CD4-positive, alpha-beta memory T cell (primary cell): ENCODE measurements around the gene WDPCP. TPM values are rescaled to one million over a fixed set of nuclear protein-coding genes. Genes with fewer than 3 reads are reported as not detected.

ENCODE experiments used
- CTCF ChIA-PET: fragments of 350-600 bp; sonication (Branson Sonifier 250); formaldehyde crosslinking; loops from one replicate; lab custom pipeline; 2021; ENCODE audit warnings: inconsistent platforms; ENCODE audit not compliant: partially characterized antibody; lab: Charles Lee
- POLR2A ChIA-PET: fragments of 350-600 bp; sonication (Branson Sonifier 250); formaldehyde crosslinking; loops from one replicate; lab custom pipeline; 2021; ENCODE audit not compliant: partially characterized antibody; lab: Charles Lee
- DNase-seq, 5 donors: peaks; one replicate each; pipeline versions ENCODE4 v3.0.0 to v3.0.0-alpha.2; 2020 to 2022; ENCODE audit warnings: mixed read lengths in 1 of 5
- H3K27ac ChIP-seq: one replicate; pipeline ENCODE4 v1.7.0; 2013; ENCODE audit warnings: low read depth, low read length
- H3K27me3 ChIP-seq: 2 replicates; pipeline ENCODE4 v1.7.0; 2013; ENCODE audit warnings: mild to moderate bottlenecking, low read length, moderate library complexity; ENCODE audit not compliant: insufficient read depth
- H3K36me3 ChIP-seq: 2 replicates; pipeline ENCODE4 v1.7.0; 2013; ENCODE audit warnings: mild to moderate bottlenecking, low read length, moderate library complexity; ENCODE audit not compliant: insufficient read depth
- H3K4me1 ChIP-seq: 2 replicates; pipeline ENCODE4 v1.7.0; 2013; ENCODE audit warnings: mild to moderate bottlenecking, low read length, moderate library complexity; ENCODE audit not compliant: insufficient read depth
- H3K4me3 ChIP-seq, 2 donors: one replicate each; pipeline ENCODE4 v1.7.0; 2013; ENCODE audit warnings: low read length in 2 of 2, mild to moderate bottlenecking in 1 of 2
- H3K9me3 ChIP-seq, 2 donors: one replicate each; pipeline ENCODE4 v1.7.0; 2013; ENCODE audit warnings: low read length in 2 of 2, control low read depth in 1 of 2; ENCODE audit not compliant: control insufficient read depth in 1 of 2
- H3K27ac Mint-ChIP-seq, 7 donors: one replicate each; pipeline ENCODE4 v1.8.0; 2020 to 2021; ENCODE audit warnings: mixed read lengths in 7 of 7, mild to moderate bottlenecking in 6 of 7, inconsistent platforms in 3 of 7, moderate library complexity in 3 of 7
- H3K27me3 Mint-ChIP-seq, 2 donors: one replicate each; pipeline ENCODE4 v1.8.0; 2020 to 2021; ENCODE audit warnings: mixed read lengths in 2 of 2
- H3K36me3 Mint-ChIP-seq, 2 donors: one replicate each; pipeline ENCODE4 v1.8.0; 2020 to 2021; ENCODE audit warnings: mixed read lengths in 2 of 2, inconsistent platforms in 1 of 2, mild to moderate bottlenecking in 1 of 2
- H3K4me1 Mint-ChIP-seq, 4 donors: one replicate each; pipeline ENCODE4 v1.8.0; 2020 to 2021; ENCODE audit warnings: mixed read lengths in 4 of 4, mild to moderate bottlenecking in 1 of 4
- H3K4me3 Mint-ChIP-seq, 8 donors: one replicate each; pipeline ENCODE4 v1.8.0; 2020 to 2021; ENCODE audit warnings: mixed read lengths in 8 of 8, mild to moderate bottlenecking in 7 of 8, moderate library complexity in 6 of 8, inconsistent platforms in 3 of 8
- H3K9me3 Mint-ChIP-seq, 8 donors: one replicate each; pipeline ENCODE4 v1.8.0; 2020 to 2021; ENCODE audit warnings: mixed read lengths in 8 of 8, mild to moderate bottlenecking in 5 of 8, inconsistent platforms in 3 of 8, moderate library complexity in 1 of 8
- intact Hi-C: fragments of 100-400 bp; cut with micrococcal nuclease; formaldehyde crosslinking; loops from one replicate; pipeline ENCODE4 v1.15.1; 2023
- polyA plus RNA-seq, 2 donors: library from polyadenylated mRNA; unstranded; fragments of 300-500 nt; fragmentation: Illumina TruSeq; gene quantifications; one replicate each; pipeline ENCODE4 v1.2.3, GENCODE V29; 2021
- total RNA-seq, 2 experiments: library from RNA; stranded (reverse); gene quantifications; one replicate each; pipeline ENCODE4 v1.2.3, GENCODE V29; 2021

The WDPCP gene
- total and polyA plus RNA-seq, 4 experiments from 2014 or later, result 2.9 to 13.2 (median 6.9) TPM

GRCh38 chr2:63604666-63605065 is 16.4 kb upstream of the WDPCP start:
- Histone ChIP-seq H3K4me1 (no peaks in the 10 kb centered on the region), H3K27me3 (no peaks in the 10 kb centered on the region), H3K27ac (no peak overlapping the region), H3K36me3 (peaks cover 45% of the 10 kb centered on the region), H3K4me3 (no peak overlapping the region), H3K9me3 (no peaks in the 10 kb centered on the region)
- intact Hi-C loops, result no loop called here
- H3K4me1 Mint-ChIP-seq, result peaks cover 0 to 5% (median 0%) of the 10 kb centered on the region in 4 donors
- ChIA-PET CTCF (no interaction called here), POLR2A (no interaction called here)
- H3K9me3 Mint-ChIP-seq, result no peaks in the 10 kb centered on the region
- no peak overlapping the region for H3K27ac Mint-ChIP-seq
- no peak overlapping the region for H3K4me3 Mint-ChIP-seq
- H3K27me3 Mint-ChIP-seq, result no peaks in the 10 kb centered on the region
- peaks cover 55 to 69% of the 10 kb centered on the region in 2 donors for H3K36me3 Mint-ChIP-seq
- DNase-seq, result no peak

GRCh38 chr2:63600881-63601460 is 12.7 kb upstream of the WDPCP start:
- H3K9me3 Mint-ChIP-seq, result no peaks in the 10 kb centered on the region
- no peaks in the 10 kb centered on the region for H3K4me1 ChIP-seq
- DNase-seq, result no peak
- H3K4me1 Mint-ChIP-seq, result peaks cover 3 to 9% (median 5%) of the 10 kb centered on the region in 4 donors
- H3K27ac Mint-ChIP-seq, result no peak overlapping the region
- peaks cover 47% of the 10 kb centered on the region for H3K36me3 ChIP-seq
- ChIA-PET POLR2A (interaction anchor here (1.8 kb wide), 1 partner anchor 12 kb away, joined by 7 read pairs; the partner anchor contains the start of genes MDH1 and WDPCP), CTCF (interaction anchor here (1.1 to 1.2 kb wide), 2 partner anchors 13 kb away, joined by 3 read pairs; partner anchors contain the start of genes MDH1 and WDPCP)
- H3K4me3 ChIP-seq, result no peak overlapping the region
- H3K9me3 ChIP-seq, result no peaks in the 10 kb centered on the region
- no peak overlapping the region for H3K27ac ChIP-seq
- no peaks in the 10 kb centered on the region for H3K27me3 ChIP-seq
- H3K27me3 Mint-ChIP-seq, result no peaks in the 10 kb centered on the region
- H3K36me3 Mint-ChIP-seq, result peaks cover 61 to 77% of the 10 kb centered on the region in 2 donors
- intact Hi-C loops, result no loop called here
- no peak overlapping the region for H3K4me3 Mint-ChIP-seq

GRCh38 chr2:63598981-63599380 is 10.7 kb upstream of the WDPCP start:
- Histone ChIP-seq H3K9me3 (no peaks in the 10 kb centered on the region), H3K36me3 (peaks cover 33% of the 10 kb centered on the region), H3K4me1 (no peaks in the 10 kb centered on the region), H3K27ac (no peak overlapping the region), H3K27me3 (no peaks in the 10 kb centered on the region), H3K4me3 (no peak overlapping the region)
- CTCF ChIA-PET, result no interaction called here
- intact Hi-C loops, result no loop called here
- POLR2A ChIA-PET, result no interaction called here
- Mint-ChIP-seq H3K4me3 (no peak overlapping the region), H3K27ac (peak overlapping the region in 1 of 7 donors; percentile 35), H3K4me1 (peaks cover 3 to 10% (median 6%) of the 10 kb centered on the region in 4 donors), H3K27me3 (no peaks in the 10 kb centered on the region), H3K36me3 (peaks cover 51 to 74% of the 10 kb centered on the region in 2 donors), H3K9me3 (no peaks in the 10 kb centered on the region)
- DNase-seq, result no peak

- no peaks in the 10 kb centered on the region for H3K27me3 ChIP-seq
- CTCF ChIA-PET, result interaction anchor here (1.2 kb wide), 1 partner anchor 9 kb away, joined by 4 read pairs; no protein-coding TSS in a partner anchor
- Mint-ChIP-seq H3K4me1 (peaks cover 10 to 24% (median 18%) of the 10 kb centered on the region in 4 donors), H3K36me3 (peaks cover 39 to 58% of the 10 kb centered on the region in 2 donors), H3K27ac (peak overlapping the region in 1 of 7 donors; percentile 42), H3K27me3 (no peaks in the 10 kb centered on the region), H3K4me3 (no peak overlapping the region), H3K9me3 (no peaks in the 10 kb centered on the region)
- no peak overlapping the region for H3K27ac ChIP-seq
- intact Hi-C loops, result no loop called here
- POLR2A ChIA-PET, result no interaction called here
- H3K4me3 ChIP-seq, result no peak overlapping the region
- DNase-seq, result no peak
- H3K4me1 ChIP-seq, result peaks cover 2% of the 10 kb centered on the region
- H3K9me3 ChIP-seq, result no peaks in the 10 kb centered on the region
- peaks cover 38% of the 10 kb centered on the region for H3K36me3 ChIP-seq
These were observed 8.2 kb upstream of the WDPCP start for GRCh38 chr2:63596401-63596883.

GRCh38 chr2:63594660-63595059 is 6.4 kb upstream of the WDPCP start:
- Histone ChIP-seq H3K36me3 (peaks cover 23% of the 10 kb centered on the region), H3K4me3 (no peak overlapping the region), H3K27me3 (no peaks in the 10 kb centered on the region), H3K4me1 (peaks cover 18% of the 10 kb centered on the region), H3K27ac (no peak overlapping the region), H3K9me3 (no peaks in the 10 kb centered on the region)
- Mint-ChIP-seq H3K27ac (peak overlapping the region in 1 of 7 donors; percentile 29), H3K36me3 (peaks cover 25 to 46% of the 10 kb centered on the region in 2 donors), H3K9me3 (no peaks in the 10 kb centered on the region), H3K4me3 (no peak overlapping the region), H3K27me3 (no peaks in the 10 kb centered on the region), H3K4me1 (peaks cover 18 to 41% (median 30%) of the 10 kb centered on the region in 4 donors)
- ChIA-PET POLR2A (no interaction called here), CTCF (no interaction called here)
- no peak for DNase-seq
- intact Hi-C loops, result no loop called here

GRCh38 chr2:63591566-63592175 is 3.4 kb upstream of the WDPCP start:
- Histone ChIP-seq H3K36me3 (peaks cover 15% of the 10 kb centered on the region), H3K4me1 (peaks cover 32% of the 10 kb centered on the region), H3K4me3 (no peak overlapping the region), H3K9me3 (no peaks in the 10 kb centered on the region), H3K27me3 (no peaks in the 10 kb centered on the region), H3K27ac (no peak overlapping the region)
- peak overlapping the region in 2 of 7 donors; percentile 13 to 92 for H3K27ac Mint-ChIP-seq
- intact Hi-C loops, result no loop called here
- peak overlapping the region in 3 of 8 donors; percentile 0 to 46 (median 5) for H3K4me3 Mint-ChIP-seq
- H3K9me3 Mint-ChIP-seq, result peaks cover 0 to 2% (median 0%) of the 10 kb centered on the region in 8 donors
- H3K27me3 Mint-ChIP-seq, result no peaks in the 10 kb centered on the region
- POLR2A ChIA-PET, result no interaction called here
- peaks cover 15 to 46% of the 10 kb centered on the region in 2 donors for H3K36me3 Mint-ChIP-seq
- peaks cover 24 to 63% (median 50%) of the 10 kb centered on the region in 4 donors for H3K4me1 Mint-ChIP-seq
- CTCF ChIA-PET, result no interaction called here
- no peak for DNase-seq
